GM12873 (cell line): Measurements from ENCODE around the gene ALOX15.

Experiments used
- CTCF ChIP-seq: IDR thresholded peaks from 2 replicates; pipeline ENCODE4 v1.5.1; 2012; ENCODE audit warnings: low read depth, mild to moderate bottlenecking, moderate library complexity, low read length, control low read depth; ENCODE audit not compliant: insufficient read depth; ENCODE audit errors: missing control alignments

The ALOX15 gene

GRCh38 chr17:4641297-4642195 lies at the start of gene ALOX15:
TSS of gene ALOX15 (minus strand) at chr17:4641678. CDS start at chr17:4641651, 27 bp downstream.
- TF ChIP-seq CTCF = no peak

- no peak for TF ChIP-seq CTCF
Observed at GRCh38 chr17:4690745-4691144, 49.3 kb upstream of the ALOX15 start.

- no peak for TF ChIP-seq CTCF
Observed at GRCh38 chr17:4679658-4680057, 38.2 kb upstream of the ALOX15 start.

GRCh38 chr17:4678448-4679026 lies 37.1 kb upstream of the ALOX15 start:
- TF ChIP-seq CTCF = no peak

- no peak for TF ChIP-seq CTCF
Observed at GRCh38 chr17:4676791-4677190, 35.3 kb upstream of the ALOX15 start.

GRCh38 chr17:4675791-4676190 lies 34.3 kb upstream of the ALOX15 start:
- no peak for TF ChIP-seq CTCF

- no peak for TF ChIP-seq CTCF
Observed at GRCh38 chr17:4674685-4674998, 33.2 kb upstream of the ALOX15 start.
